ENCODE results near the gene IRF2BPL.

GRCh38 chr14:76985540-76986230 is 42.8 kb downstream of the IRF2BPL start:
- TF ChIP-seq CTCF (optimal IDR thresholded peaks at IDR 0.05 in 1 of 3, IDR thresholded peaks at IDR 0.05 in 1 of 3, conservative IDR thresholded peaks at IDR 0.05 in 1 of 3; ENCODE audit: extremely low read depth in 1 of 3, insufficient read depth in 2 of 3, low read length in 3 of 3) (no peak), EZH2 (IDR thresholded peaks at IDR 0.05; ENCODE audit: low read length) (no peak)
